ENCODE results near the gene NAALADL2. TPM values are rescaled to one million over a fixed set of nuclear protein-coding genes. Genes with fewer than 3 reads are reported as not detected.

The NAALADL2 gene
- total and polyA plus RNA-seq, 2 of the 4 experiments (the other 2 are of a cell fraction), result 3.8 to 19.2 TPM

DNA sequence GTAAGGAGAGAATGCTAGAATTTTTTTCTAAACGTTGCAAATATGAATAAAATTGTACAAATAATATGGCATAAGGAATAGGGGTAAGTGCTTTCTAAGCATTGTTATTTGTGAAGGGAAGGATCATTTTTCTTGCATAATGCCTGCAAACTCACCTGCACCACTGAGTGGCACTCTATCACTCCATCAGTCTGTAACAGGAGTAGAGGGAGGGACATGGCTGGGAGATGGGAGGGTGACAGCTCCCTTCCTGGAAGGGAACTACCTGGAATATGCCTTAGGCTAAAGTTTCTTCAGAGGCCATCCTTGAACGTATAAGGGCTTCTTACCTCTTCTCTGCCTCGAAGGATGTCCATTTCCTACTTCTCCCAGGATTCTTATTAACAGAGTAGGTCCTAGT is 3.0 kb downstream of the NAALADL2 start:
- Histone ChIP-seq H3K56ac (ENCODE audit: extremely low read depth, insufficient read depth, low read length) (no peak overlapping the region), H2BK120ac (ENCODE audit: low read depth, low read length) (peak overlapping the region; percentile 2; the same call in 1 of the 2 replicates), H3K4me3 (ENCODE audit: insufficient read depth, low read depth, low read length) (no peak overlapping the region), H4K20me1 (ENCODE audit: insufficient read depth, low read length) (no peaks in the 10 kb centered on the region), H2AK5ac (ENCODE audit: low read depth, low read length) (no peak overlapping the region; the same call in 1 of the 2 replicates), H3K23ac (ENCODE audit: low read depth, low read length) (no peak overlapping the region), H3K18ac (ENCODE audit: low read depth, low read length) (peak overlapping the region; percentile 42; the same call in 1 of the 2 replicates), H3K14ac (replicated peaks; ENCODE audit: low read depth, low read length) (no peak overlapping the region), H2AFZ (replicated peaks; ENCODE audit: low read length, poor library complexity) (no peak overlapping the region), H2AK9ac (replicated peaks; ENCODE audit: low read depth, low read length, poor library complexity) (no peak overlapping the region), H3K79me1 (ENCODE audit: low read depth in 1 of 2, low read length in 2 of 2) (no peaks in the 10 kb centered on the region), H4K8ac (ENCODE audit: low read depth in 2 of 2, low read length in 2 of 2) (no peak overlapping the region), H2BK15ac (ENCODE audit: low read depth, low read length) (no peak overlapping the region), H3K9me3 (ENCODE audit: control insufficient read depth, insufficient read depth, low read length) (no peaks in the 10 kb centered on the region), H3K36me3 (ENCODE audit: control insufficient read depth, insufficient read depth, low read length) (no peaks in the 10 kb centered on the region), H3K27ac (ENCODE audit: insufficient read depth, low read length) (no peak overlapping the region), H4K91ac (ENCODE audit: insufficient read depth, low read depth, low read length) (peak overlapping the region; percentile 13; the same call in 1 of the 2 replicates), H3K9me1 (ENCODE audit: insufficient read depth, low read length) (no peaks in the 10 kb centered on the region), H4K5ac (ENCODE audit: low read depth, low read length) (peak overlapping the region; percentile 35; the same call in 1 of the 2 replicates), H3K4ac (ENCODE audit: low read depth, low read length) (peak overlapping the region; percentile 40), H3K9ac (ENCODE audit: low read depth, low read length) (no peak overlapping the region), H3K27me3 (ENCODE audit: control insufficient read depth, insufficient read depth, low read length) (no peaks in the 10 kb centered on the region), H3K4me1 (ENCODE audit: control insufficient read depth, insufficient read depth, low read length) (peaks cover 5% of the 10 kb centered on the region; the same call in 1 of the 2 replicates), H2BK5ac (ENCODE audit: low read depth, low read length, poor library complexity, severe bottlenecking) (peak overlapping the region; percentile 46), H3K4me2 (ENCODE audit: low read depth, low read length) (no peak overlapping the region), H2BK20ac (ENCODE audit: low read depth, low read length) (0 out of 2 replicates have a peak overlapping the region, but pooled peaks have one; percentile 27)
- in situ Hi-C loops (cut with MboI; ENCODE audit: low sequenced_read_pairs), result no loop called here
- no peak for TF ChIP-seq MAFK (IDR thresholded peaks at IDR 0.05; ENCODE audit: low read depth, low read length)
- no peak for TF ChIP-seq NFE2L2 (IDR thresholded peaks at IDR 0.05; ENCODE audit: low read depth, low read length)
- no peak for TF ChIP-seq CHD1 (IDR thresholded peaks at IDR 0.05; ENCODE audit: low read depth, low read length)
- TF ChIP-seq BHLHE40 (IDR thresholded peaks at IDR 0.05; ENCODE audit: low read depth, low read length), result no peak
- no peak for TF ChIP-seq MAZ (IDR thresholded peaks at IDR 0.05; ENCODE audit: borderline replicate concordance, low read depth, low read length)
- no peak for TF ChIP-seq MXI1 (IDR thresholded peaks at IDR 0.05; ENCODE audit: borderline replicate concordance, low read depth, low read length)
- TF ChIP-seq FOS (IDR thresholded peaks at IDR 0.05; ENCODE audit: low read depth, low read length), result no peak
- no peak for TF ChIP-seq CEBPB (IDR thresholded peaks at IDR 0.05; ENCODE audit: low read depth, low read length)
- BruUV-seq (replicated peaks), result no TSS peak
- dilution Hi-C loops (cut with HindIII; ENCODE audit: low sequenced_read_pairs, unreplicated experiment), result no loop called here
- ChIA-PET POLR2A (ENCODE audit: unreplicated experiment) (no interaction called here), CTCF (interaction anchor here (0.6 kb wide), 1 partner anchor 49 kb away, joined by 3 read pairs; no protein-coding TSS in a partner anchor)
- DNase-seq, result no peak
- WGBS, 2 experiments (ENCODE audit: extremely low coverage in 2 of 2, insufficient read length in 1 of 2), result no CpG with 5 or more reads among the region's 3 CpGs
- intact Hi-C loops (cut with micrococcal nuclease), result no loop called here
- ATAC-seq (ENCODE audit: low read depth), result no peak

Data from IMR-90 (cell line).